ENCODE results near the gene GATC. TPM values are rescaled to one million over a fixed set of nuclear protein-coding genes. Genes with fewer than 3 reads are reported as not detected.

The GATC gene
- total RNA-seq, 2 experiments from 2014 or later, result 18.6 to 19.4 TPM

- peaks cover 0 to 7% of the 10 kb centered on the region in 2 experiments for H3K9me3 ChIP-seq (ENCODE audit: control insufficient read depth in 1 of 2, insufficient read depth in 1 of 2, low read length in 2 of 2)
- H3K4me3 ChIP-seq (ENCODE audit: low read length), result no peak overlapping the region
- H3K36me3 ChIP-seq (ENCODE audit: insufficient read depth, low read length), result no peaks in the 10 kb centered on the region
- peaks cover 11% of the 10 kb centered on the region for H3K4me1 Mint-ChIP-seq (ENCODE audit: low read depth)
- H3K9me3 Mint-ChIP-seq, result no peaks in the 10 kb centered on the region
- CTCF ChIA-PET, result interaction anchor here (0.6 kb wide), 1 partner anchor 43 kb away, joined by 3 read pairs; no protein-coding TSS in a partner anchor
- no peak for DNase-seq
- H3K4me1 ChIP-seq (ENCODE audit: insufficient read depth, low read length), result peaks cover 11% of the 10 kb centered on the region
- H3K27me3 ChIP-seq (ENCODE audit: control insufficient read depth in 1 of 2, insufficient read depth in 2 of 2, low read length in 2 of 2), result no peaks in the 10 kb centered on the region
- intact Hi-C loops (cut with DNase I, micrococcal nuclease), result loop anchor here in 1 of 2 experiments (10.0 kb wide), 1 partner anchor 108 kb away; the partner anchor contains the start of gene PLA2G1B
- TF ChIP-seq CTCF (IDR thresholded peaks at IDR 0.05), result no peak
- H3K27me3 Mint-ChIP-seq, result peaks cover 5% of the 10 kb centered on the region
- POLR2A ChIA-PET, result no interaction called here
- H3K27ac ChIP-seq (ENCODE audit: low read depth in 1 of 2, low read length in 2 of 2), result no peak overlapping the region
- H3K36me3 Mint-ChIP-seq (ENCODE audit: low read depth), result peaks cover 5% of the 10 kb centered on the region
- no peak overlapping the region for H3K27ac Mint-ChIP-seq
- no peak for ATAC-seq (ENCODE audit: poor library complexity)
- no peak overlapping the region for H3K4me3 Mint-ChIP-seq
These were observed 13.3 kb upstream of the GATC start for GRCh38 chr12:120432772-120433525.

- H3K36me3 Mint-ChIP-seq (ENCODE audit: low read depth), result peaks cover 37% of the 10 kb centered on the region
These were observed 8.3 kb upstream of the GATC start, which contains the start of gene COX6A1 for GRCh38 chr12:120437735-120438494. COX6A1 (plus strand) TSS chr12:120438113; CDS start chr12:120438127, 14 bp downstream.

More at GRCh38 chr12:120437735-120438494, 8.3 kb upstream of the GATC start, which contains the start of gene COX6A1:
- CTCF ChIA-PET, result interaction anchor here (0.7 to 2.0 kb wide), 7 partner anchors 15 to 136 kb away, joined by 3 to 13 read pairs (median 5); partner anchors contain the start of genes DYNLL1, SIRT4 and SRSF9
- no peak for TF ChIP-seq CTCF (IDR thresholded peaks at IDR 0.05)
- H3K9me3 ChIP-seq (ENCODE audit: control insufficient read depth in 1 of 2, insufficient read depth in 1 of 2, low read length in 2 of 2), result no peaks in the 10 kb centered on the region
- H3K27me3 ChIP-seq (ENCODE audit: control insufficient read depth in 1 of 2, insufficient read depth in 2 of 2, low read length in 2 of 2), result no peaks in the 10 kb centered on the region
- ATAC-seq (ENCODE audit: poor library complexity), result peak; percentile 94
- peak within 1 kb of the TSS; percentile 69 to 88 for H3K27ac ChIP-seq (ENCODE audit: low read depth in 1 of 2, low read length in 2 of 2)
- Mint-ChIP-seq H3K27ac (peak within 1 kb of the TSS; percentile 94), H3K27me3 (no peaks in the 10 kb centered on the region), H3K4me1 (ENCODE audit: low read depth) (peaks cover 31% of the 10 kb centered on the region), H3K9me3 (no peaks in the 10 kb centered on the region), H3K4me3 (peak within 1 kb of the TSS; percentile 97)
- intact Hi-C loops (cut with DNase I, micrococcal nuclease), result loop anchor here (2.0 to 10.0 kb wide), 7 partner anchors 59 to 249 kb away; partner anchors contain the start of genes POP5 (in 2 of the 2), COQ5 (in 1 of the 2), DYNLL1 (in 1 of the 2) and MLEC (in 1 of the 2)
- peaks cover 16% of the 10 kb centered on the region for H3K36me3 ChIP-seq (ENCODE audit: insufficient read depth, low read length)
- POLR2A ChIA-PET, result interaction anchor here (0.7 to 2.1 kb wide), 9 partner anchors 9 to 237 kb away, joined by 3 to 14 read pairs (median 9); partner anchors contain the start of genes COQ5, DYNLL1, GATC and RNU4-1
- peaks cover 26% of the 10 kb centered on the region for H3K4me1 ChIP-seq (ENCODE audit: insufficient read depth, low read length)
- H3K4me3 ChIP-seq (ENCODE audit: low read length), result peak within 1 kb of the TSS; percentile 88
- DNase-seq, result peak; percentile 91 to 100 (median 96)

Measured in CD4-positive, alpha-beta T cell (primary cell).